Spleen (tissue), 7 donors: ENCODE measurements around the gene STON2.

Experiments
- CTCF ChIP-seq, 11 experiments: fragments of 200-600 bp in 7 of 11; fragments of 450-650 bp in 4 of 11; sonication (generic) in 4 of 11; IDR thresholded peaks in 8 of 11; conservative IDR thresholded peaks in 3 of 11; 1 replicate in 7 of 11; 2 replicates in 4 of 11; pipeline versions ENCODE4 v1.4.0 to v1.8.0; 2016 to 2021; ENCODE audit warnings: antibody characterized with exemption in 11 of 11, inconsistent platforms in 4 of 11, mild to moderate bottlenecking in 1 of 11
- POLR2A ChIP-seq, 3 donors: fragments of 450-650 bp; IDR thresholded peaks; one replicate each; pipeline ENCODE4 v1.5.1; 2017; ENCODE audit warnings: antibody characterized with exemption in 3 of 3, mild to moderate bottlenecking in 1 of 3
- POLR2AphosphoS5 ChIP-seq, 3 donors: sonication (generic); formaldehyde crosslinking; IDR thresholded peaks; one replicate each; pipeline ENCODE4 v1.5.1; 2017; ENCODE audit warnings: antibody characterized with exemption in 3 of 3
- donor health status: DM: no; HTN: no; CAD: no; lungs with moderate emphysema.
- donor health status: DM: no; HTN: no; CAD: no.
- donor health status: DM: no; HTN: no; CAD: no.

- TF ChIP-seq POLR2A (IDR thresholded peaks at IDR 0.05) (no peak), CTCF (IDR thresholded peaks at IDR 0.05 in 8 of 11, conservative IDR thresholded peaks at IDR 0.05 in 3 of 11) (no peak), POLR2AphosphoS5 (IDR thresholded peaks at IDR 0.05) (no peak)
Observed at GRCh38 chr14:81344481-81345160, 55.5 kb downstream of the STON2 start.
